WTC11 (cell line): ENCODE measurements around the gene NATD1. TPM values are rescaled to one million over a fixed set of nuclear protein-coding genes. Genes with fewer than 3 reads are reported as not detected.

Experiments
- ATAC-seq: fragments of 200-7000 bp; cut with Tn5 transposase; 2 replicates; pipeline ENCODE4 v1.10.0; 2021; ENCODE audit warnings: mild to moderate bottlenecking, moderate library complexity
- CTCF ChIA-PET: fragments of 300-600 bp; sonication (Branson Sonifier 250); formaldehyde crosslinking; loops from one replicate; lab custom pipeline; 2021; ENCODE audit warnings: antibody characterized with exemption; lab: Charles Lee
- POLR2A ChIA-PET: fragments of 350-600 bp; sonication (Branson Sonifier 250); formaldehyde crosslinking; loops from one replicate; lab custom pipeline; 2021; ENCODE audit warnings: antibody characterized with exemption; lab: Charles Lee
- DNase-seq: peaks from one replicate; pipeline ENCODE4 v3.0.0; 2021; ENCODE audit warnings: low spot score
- H3K27ac Mint-ChIP-seq: 2 replicates; pipeline ENCODE4 v1.8.0; 2021; ENCODE audit warnings: mixed read lengths
- H3K27me3 Mint-ChIP-seq: 2 replicates; pipeline ENCODE4 v1.8.0; 2021; ENCODE audit warnings: low read depth, mild to moderate bottlenecking, moderate library complexity, mixed read lengths
- H3K36me3 Mint-ChIP-seq: 2 replicates; pipeline ENCODE4 v1.8.0; 2021; ENCODE audit warnings: mixed read lengths
- H3K4me1 Mint-ChIP-seq: 2 replicates; pipeline ENCODE4 v1.8.0; 2022; ENCODE audit warnings: mixed read lengths
- H3K4me3 Mint-ChIP-seq: 2 replicates; pipeline ENCODE4 v1.8.0; 2021; ENCODE audit warnings: mild to moderate bottlenecking, moderate library complexity, mixed read lengths
- H3K9me3 Mint-ChIP-seq: 2 replicates; pipeline ENCODE4 v1.8.0; 2021; ENCODE audit warnings: mixed read lengths
- ATF3 ChIP-seq: sonication (generic); formaldehyde crosslinking; conservative IDR thresholded peaks from 2 replicates; pipeline ENCODE4 v1.8.1; 2022; ENCODE audit warnings: mild to moderate bottlenecking, missing genetic modification reagents
- E2F4 ChIP-seq: sonication (generic); formaldehyde crosslinking; IDR thresholded peaks from 2 replicates; pipeline ENCODE4 v1.8.1; 2022; ENCODE audit warnings: low read depth, mild to moderate bottlenecking, moderate library complexity, missing genetic modification reagents, borderline replicate concordance
- ERG ChIP-seq: fragments of 250-450 bp; sonication (Bioruptor Pico); IDR thresholded peaks from 2 replicates; pipeline ENCODE4 v1.8.0; 2021; ENCODE audit warnings: mild to moderate bottlenecking
- ETV6 ChIP-seq: sonication (generic); formaldehyde crosslinking; IDR thresholded peaks from 2 replicates; pipeline ENCODE4 v1.8.1; 2022; ENCODE audit warnings: mild to moderate bottlenecking, missing genetic modification reagents
- FOXK1 ChIP-seq: sonication (generic); formaldehyde crosslinking; IDR thresholded peaks from 2 replicates; pipeline ENCODE4 v1.8.0; 2022; ENCODE audit warnings: mild to moderate bottlenecking, moderate library complexity, missing genetic modification reagents
- GABPB1 ChIP-seq: sonication (generic); formaldehyde crosslinking; IDR thresholded peaks from 2 replicates; pipeline ENCODE4 v1.8.1; 2023; ENCODE audit warnings: mild to moderate bottlenecking, missing genetic modification reagents
- GTF2I ChIP-seq: fragments of 250-450 bp; sonication (Bioruptor Pico); conservative IDR thresholded peaks from 2 replicates; pipeline ENCODE4 v1.4.0; 2021; ENCODE audit warnings: mild to moderate bottlenecking
- HMGA2 ChIP-seq: fragments of 250-450 bp; sonication (Bioruptor Pico); IDR thresholded peaks from 2 replicates; pipeline ENCODE4 v1.4.0; 2021; ENCODE audit warnings: mild to moderate bottlenecking, moderate library complexity
- HMGXB4 ChIP-seq: sonication (generic); formaldehyde crosslinking; IDR thresholded peaks from 2 replicates; pipeline ENCODE4 v1.8.1; 2023; ENCODE audit warnings: mild to moderate bottlenecking, moderate library complexity, missing genetic modification reagents
- IRF1 ChIP-seq: sonication (generic); formaldehyde crosslinking; IDR thresholded peaks from 2 replicates; pipeline ENCODE4 v1.8.0; 2023; ENCODE audit warnings: missing genetic modification reagents
- MYBL2 ChIP-seq: sonication (generic); formaldehyde crosslinking; IDR thresholded peaks from 2 replicates; pipeline ENCODE4 v1.8.1; 2023; ENCODE audit warnings: mild to moderate bottlenecking, moderate library complexity, missing genetic modification reagents
- OVOL2 ChIP-seq: fragments of 250-450 bp; sonication (Bioruptor Pico); IDR thresholded peaks from 2 replicates; pipeline ENCODE4 v1.9.0; 2021; ENCODE audit warnings: mild to moderate bottlenecking, borderline replicate concordance
- PREB ChIP-seq: sonication (generic); formaldehyde crosslinking; IDR thresholded peaks from 2 replicates; pipeline ENCODE4 v1.8.1; 2022; ENCODE audit warnings: mild to moderate bottlenecking, missing genetic modification reagents, moderate library complexity, borderline replicate concordance
- RELA ChIP-seq: sonication (generic); formaldehyde crosslinking; IDR thresholded peaks from 2 replicates; pipeline ENCODE4 v1.8.1; 2022; ENCODE audit warnings: missing genetic modification reagents, mild to moderate bottlenecking, borderline replicate concordance
- SMAD3 ChIP-seq: sonication (generic); formaldehyde crosslinking; IDR thresholded peaks from 2 replicates; pipeline ENCODE4 v1.8.0; 2022; ENCODE audit warnings: missing genetic modification reagents, mild to moderate bottlenecking, borderline replicate concordance
- TEAD1 ChIP-seq: sonication (generic); formaldehyde crosslinking; IDR thresholded peaks from 2 replicates; pipeline ENCODE4 v1.8.0; 2022; ENCODE audit warnings: mild to moderate bottlenecking, missing genetic modification reagents
- ZBTB21 ChIP-seq: sonication (generic); formaldehyde crosslinking; IDR thresholded peaks from 2 replicates; pipeline ENCODE4 v1.8.1; 2023; ENCODE audit warnings: mild to moderate bottlenecking, missing genetic modification reagents, borderline replicate concordance
- ZNF121 ChIP-seq: sonication (generic); formaldehyde crosslinking; IDR thresholded peaks from 2 replicates; pipeline ENCODE4 v1.8.0; 2023; ENCODE audit warnings: missing genetic modification reagents
- ZNF512 ChIP-seq: sonication (generic); formaldehyde crosslinking; IDR thresholded peaks from 2 replicates; pipeline ENCODE4 v1.8.1; 2022; ENCODE audit warnings: missing genetic modification reagents, borderline replicate concordance
- total RNA-seq: library from RNA; stranded (reverse); gene quantifications from 3 replicates; pipeline ENCODE4 v1.2.3, GENCODE V29; 2021

NATD1 gene
- total RNA-seq, 1 experiment from 2014 or later = 10.1 TPM

GRCh38 chr17:21286909-21287702, 33.9 kb upstream of the NATD1 start:
- POLR2A ChIA-PET = no interaction called here
- Mint-ChIP-seq H3K27ac (no peak overlapping the region), H3K36me3 (peaks cover 12% of the 10 kb centered on the region), H3K4me3 (no peak overlapping the region), H3K4me1 (peaks cover 14% of the 10 kb centered on the region), H3K27me3 (peaks cover 24% of the 10 kb centered on the region), H3K9me3 (peaks cover 3% of the 10 kb centered on the region; the same call in 1 of the 2 replicates)
- CTCF ChIA-PET = interaction anchor here (1.0 to 2.3 kb wide), 2 partner anchors 11 to 12 kb away, joined by 5 to 6 read pairs; no protein-coding TSS in a partner anchor
- no peak for DNase-seq
- ATAC-seq = no peak
- no peak for TF ChIP-seq HMGA2 (CRISPR knock-in tag)
- TF ChIP-seq ZNF121 = no peak
- TF ChIP-seq FOXK1 (CRISPR knock-in tag) = no peak
- no peak for TF ChIP-seq ZBTB21 (CRISPR knock-in tag)
- no peak for TF ChIP-seq HMGXB4 (CRISPR knock-in tag)
- TF ChIP-seq TEAD1 (CRISPR knock-in tag) = no peak
- no peak for TF ChIP-seq SMAD3
- TF ChIP-seq GTF2I (CRISPR knock-in tag) = no peak
- no peak for TF ChIP-seq IRF1
- TF ChIP-seq RELA (CRISPR knock-in tag) = no peak
- no peak for TF ChIP-seq ERG (CRISPR knock-in tag)
- no peak for TF ChIP-seq E2F4
- TF ChIP-seq ATF3 = no peak
- TF ChIP-seq GABPB1 (CRISPR knock-in tag) = no peak
- no peak for TF ChIP-seq ZNF512 (CRISPR knock-in tag)
- no peak for TF ChIP-seq ETV6
- TF ChIP-seq MYBL2 (CRISPR knock-in tag) = no peak
- TF ChIP-seq PREB = no peak
- TF ChIP-seq OVOL2 (CRISPR knock-in tag) = no peak
